GM18858 (cell line): ENCODE data around the gene FASN.

Experiments
- ATAC-seq: cut with Tn5 transposase; IDR thresholded peaks from one replicate; pipeline ENCODE4 v1.9.1; 2021; ENCODE audit not compliant: unreplicated experiment

FASN gene

GRCh38 chr17:82118168-82118814 is 20.3 kb upstream of the FASN start:
- ATAC-seq = no peak

DNA sequence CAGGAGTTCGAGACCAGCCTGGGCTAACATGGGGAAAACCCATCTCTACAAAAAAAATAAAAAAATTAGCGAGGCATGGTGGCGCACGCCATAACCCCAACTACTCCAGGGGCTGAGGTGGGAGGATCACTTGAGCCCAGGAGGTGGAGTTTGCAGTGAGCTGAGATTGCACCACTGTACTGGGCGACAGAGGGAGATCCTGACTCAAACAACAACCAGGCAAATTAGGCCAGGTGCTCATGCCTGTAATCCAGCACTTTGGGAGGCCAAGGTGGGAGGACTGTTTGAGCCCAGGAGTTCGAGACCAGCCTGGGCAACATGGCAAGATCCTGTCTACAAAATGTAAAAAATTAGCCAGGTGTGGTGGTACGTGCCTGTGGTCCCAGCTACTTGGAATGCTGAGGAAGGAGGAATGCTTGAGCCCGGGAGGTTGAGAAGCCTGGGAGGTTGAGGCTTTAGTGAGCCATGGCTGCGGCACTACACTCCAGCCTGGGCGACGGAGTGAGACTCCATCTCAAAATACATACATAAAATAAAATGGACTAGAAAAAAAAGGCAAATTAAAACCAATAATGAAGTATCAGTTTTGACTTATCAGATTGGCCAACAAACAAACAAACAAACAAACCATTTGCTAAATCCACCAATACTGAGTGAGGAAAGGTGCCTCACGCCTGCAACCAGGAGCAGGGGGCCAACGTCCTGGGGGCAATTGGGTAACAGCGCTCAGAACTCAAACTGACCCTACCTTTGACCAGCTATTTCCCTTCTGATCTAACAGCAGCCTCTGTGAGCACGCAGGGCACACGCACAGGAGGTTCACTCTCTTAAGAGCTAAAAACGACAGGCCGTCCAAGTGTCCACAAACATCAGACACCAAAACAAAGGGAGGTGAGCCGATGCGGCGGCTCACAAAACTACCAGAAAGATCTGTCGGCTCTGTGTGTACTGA is 19.4 kb upstream of the FASN start:
- ATAC-seq = no peak

GRCh38 chr17:82116246-82116645 is 18.2 kb upstream of the FASN start:
- ATAC-seq = no peak

DNA sequence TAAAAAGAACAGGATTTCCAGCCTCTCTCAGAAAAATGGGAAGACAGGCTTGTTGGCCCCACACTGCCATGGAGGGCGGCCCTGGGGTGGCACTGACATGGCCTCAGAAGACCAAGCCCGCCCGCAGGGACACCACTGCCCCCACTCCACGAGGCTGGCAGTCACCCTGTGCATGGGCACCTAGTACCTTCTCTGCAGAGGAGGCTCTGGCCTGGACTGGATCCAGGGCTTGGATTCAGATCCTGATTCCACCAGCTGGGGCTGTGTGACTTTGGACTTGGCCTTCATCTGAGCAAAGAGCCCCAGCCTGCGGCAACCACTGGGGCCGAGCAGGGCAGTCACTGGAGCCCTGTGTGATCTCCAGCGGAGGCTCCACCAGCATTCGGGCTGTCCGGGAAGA is 16.8 kb upstream of the FASN start:
- no peak for ATAC-seq

DNA sequence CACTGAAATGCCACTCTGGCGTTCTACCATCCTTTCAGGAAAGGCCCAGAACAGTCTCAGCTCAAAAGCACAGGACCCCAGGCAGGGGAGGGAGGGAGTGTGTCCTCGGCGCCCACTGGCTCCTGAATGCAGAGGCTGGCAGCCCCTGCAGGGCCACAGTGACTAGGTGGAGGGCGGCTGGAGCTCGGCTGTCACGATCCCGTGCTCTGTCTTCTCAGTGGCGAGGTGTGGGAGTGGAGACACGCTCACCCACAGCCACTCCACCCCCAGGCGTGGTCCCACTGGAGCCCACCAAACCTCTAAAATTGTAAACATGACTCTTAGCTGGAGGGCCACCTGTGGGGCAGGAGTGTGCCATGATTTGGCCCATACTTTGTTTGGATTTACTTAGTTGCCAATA is 16.4 kb upstream of the FASN start:
- no peak for ATAC-seq

DNA sequence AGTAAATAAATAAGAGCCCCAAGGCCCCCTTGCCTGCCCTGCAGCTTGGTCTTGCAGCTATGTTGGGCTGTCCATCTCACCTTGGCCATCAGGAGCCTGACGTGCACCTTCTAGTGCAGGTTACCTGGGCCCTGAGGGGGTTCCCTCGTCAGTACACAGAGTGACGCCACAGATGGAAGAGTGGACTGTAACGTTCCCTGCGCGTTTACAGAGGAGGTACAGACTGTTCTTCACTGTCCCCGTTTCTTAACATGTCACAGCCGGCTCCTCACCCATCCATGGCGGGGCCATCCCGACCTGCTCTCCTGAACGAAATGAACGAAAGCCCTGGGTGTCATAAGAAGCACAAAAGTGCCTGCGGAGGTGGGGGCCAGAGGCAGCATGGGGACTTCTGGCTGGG is 15.9 kb upstream of the FASN start:
- no peak for ATAC-seq

DNA sequence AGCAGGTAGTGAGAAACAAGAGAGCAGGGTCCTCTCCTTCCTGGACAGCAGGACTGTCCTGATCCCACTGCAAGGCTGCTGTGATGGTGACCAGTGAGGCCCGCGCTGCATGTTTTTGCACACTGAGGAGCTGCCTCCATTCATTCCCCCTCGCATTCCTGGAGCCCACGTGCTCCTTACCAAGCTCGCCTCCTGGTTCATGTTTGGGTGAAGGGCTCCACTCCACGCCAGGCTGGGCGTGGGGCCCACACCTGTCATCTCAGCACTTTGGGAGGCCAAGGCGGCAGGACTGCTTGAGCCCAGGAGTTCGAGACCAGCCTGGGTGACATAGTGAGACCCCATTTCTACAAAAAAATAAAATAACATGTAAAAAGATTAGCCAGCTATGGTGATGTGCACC is 15.4 kb upstream of the FASN start:
- ATAC-seq = no peak

DNA sequence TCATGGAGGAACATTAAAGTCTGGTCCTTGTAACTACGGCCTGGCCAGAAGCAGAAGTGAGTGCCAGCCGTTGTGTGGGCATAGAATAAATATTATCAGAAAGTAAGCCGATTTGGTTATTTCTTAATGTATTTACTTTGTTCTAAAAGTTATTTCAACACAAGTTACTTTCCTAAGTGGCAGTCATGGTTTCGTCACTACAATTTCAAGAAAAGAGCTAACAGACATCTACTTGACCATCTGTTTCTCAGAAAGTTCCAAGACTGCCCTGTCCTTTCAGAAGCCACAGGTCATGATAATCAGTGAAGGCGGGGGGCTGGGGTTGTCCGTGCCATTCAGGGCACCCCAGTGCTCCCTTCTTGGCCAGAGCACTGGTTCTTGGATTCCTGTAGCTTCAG is 14.9 kb upstream of the FASN start:
- no peak for ATAC-seq

DNA sequence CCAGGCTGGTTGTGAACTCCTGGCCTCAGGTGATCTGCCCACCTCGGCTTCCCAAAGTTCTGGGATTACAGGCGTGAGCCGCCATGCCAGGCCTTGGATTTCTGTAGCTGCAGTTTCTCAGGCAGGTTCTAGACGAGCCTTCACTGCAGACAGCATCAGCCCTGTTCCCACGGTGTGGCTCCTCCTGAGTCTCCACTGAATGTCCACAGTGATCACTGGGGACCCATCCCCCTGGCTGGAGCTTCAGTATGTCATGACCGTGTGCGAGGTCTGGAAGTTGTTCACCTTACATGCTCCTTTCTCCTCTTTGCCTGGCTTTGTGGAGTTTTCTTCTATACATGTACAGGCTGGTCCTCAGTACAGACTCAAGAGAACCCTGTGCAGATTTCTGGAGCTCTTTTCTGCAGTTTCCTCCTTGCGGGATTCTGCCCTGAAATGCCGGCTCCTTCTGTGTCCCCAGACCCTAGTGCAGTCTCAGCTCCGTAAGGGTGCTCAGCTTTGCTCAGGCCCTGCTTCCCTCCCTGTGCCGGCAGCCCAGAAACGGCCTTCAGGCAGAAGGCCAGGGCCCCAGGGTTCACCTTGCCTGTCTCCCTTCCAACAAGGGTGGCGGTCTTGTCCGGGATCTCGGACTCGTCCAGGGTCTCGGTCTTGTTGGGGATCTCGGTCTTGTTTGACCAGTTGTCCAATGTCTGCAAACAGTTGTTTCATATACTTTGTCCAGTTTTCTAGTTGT is 14.3 kb upstream of the FASN start:
- no peak for ATAC-seq

DNA sequence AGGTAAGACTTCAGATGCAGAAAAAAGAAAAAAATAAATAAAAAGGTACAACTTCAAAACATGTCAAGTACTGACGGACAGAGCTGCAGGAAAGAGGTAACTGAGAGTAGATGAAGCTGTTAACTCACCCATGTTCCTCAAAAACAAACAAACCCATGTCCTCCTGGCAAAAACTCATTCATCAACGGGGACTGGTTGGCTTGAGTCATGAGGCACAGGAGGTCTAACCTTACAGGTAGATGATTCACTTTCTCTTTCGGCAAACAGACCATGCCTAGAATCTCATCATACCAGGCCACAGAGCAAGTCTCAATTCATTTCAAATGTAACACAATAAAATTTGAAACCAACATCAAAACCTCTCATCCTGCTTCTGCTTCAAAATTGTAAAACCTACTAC is 12.3 kb upstream of the FASN start:
- no peak for ATAC-seq

- no peak for ATAC-seq
Measured at GRCh38 chr17:82108961-82109475, 11.0 kb upstream of the FASN start.

DNA sequence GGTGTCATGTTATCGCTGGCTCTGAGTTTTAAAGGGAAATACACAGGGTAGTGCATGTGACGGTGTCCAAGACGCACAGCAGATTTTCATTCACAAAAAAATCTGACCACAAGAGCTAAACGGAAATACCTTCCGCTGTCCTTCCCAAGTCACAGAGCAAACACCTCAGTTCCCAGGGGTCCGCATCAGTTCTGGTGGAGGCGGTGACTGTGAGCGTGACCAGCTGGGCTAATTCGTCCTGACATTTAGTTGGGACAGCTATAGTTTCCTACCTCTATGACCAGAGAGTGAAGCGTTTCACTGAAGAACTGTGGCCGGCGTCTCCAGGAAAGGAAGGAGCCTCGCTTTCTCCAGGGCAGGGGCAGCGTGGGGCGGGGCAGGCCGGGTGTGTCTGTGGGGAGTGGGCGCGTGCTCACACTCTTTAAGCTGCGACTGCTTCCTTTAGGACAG is 10.5 kb upstream of the FASN start:
- ATAC-seq = no peak

GRCh38 chr17:82108038-82108437 is 10.0 kb upstream of the FASN start:
- no peak for ATAC-seq

DNA sequence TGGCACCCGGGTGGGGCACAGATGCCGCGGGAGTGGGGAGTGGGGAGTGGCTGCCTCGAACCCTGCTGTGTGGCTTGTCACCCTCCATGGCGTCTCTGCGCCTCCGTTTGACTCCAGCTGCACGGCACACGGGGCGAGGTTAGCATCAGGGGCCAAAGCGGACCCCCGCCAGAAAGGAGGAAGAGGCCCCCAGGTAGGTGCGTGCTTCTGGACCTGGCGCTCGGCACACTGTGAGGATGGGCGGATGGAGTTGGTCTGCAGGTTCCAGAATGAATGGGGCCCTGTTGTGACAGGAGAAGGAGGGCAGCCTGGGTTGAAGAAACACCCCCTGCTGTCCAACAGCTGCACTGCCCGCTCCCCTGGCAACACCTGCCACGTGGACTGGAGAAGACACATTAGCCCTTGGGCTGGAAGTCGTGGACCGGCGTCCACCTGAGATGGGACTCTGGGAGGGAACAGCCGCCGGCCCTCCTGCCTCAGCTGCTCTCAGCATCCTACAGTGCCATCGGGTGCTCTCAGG is 9.4 kb upstream of the FASN start:
- no peak for ATAC-seq

DNA sequence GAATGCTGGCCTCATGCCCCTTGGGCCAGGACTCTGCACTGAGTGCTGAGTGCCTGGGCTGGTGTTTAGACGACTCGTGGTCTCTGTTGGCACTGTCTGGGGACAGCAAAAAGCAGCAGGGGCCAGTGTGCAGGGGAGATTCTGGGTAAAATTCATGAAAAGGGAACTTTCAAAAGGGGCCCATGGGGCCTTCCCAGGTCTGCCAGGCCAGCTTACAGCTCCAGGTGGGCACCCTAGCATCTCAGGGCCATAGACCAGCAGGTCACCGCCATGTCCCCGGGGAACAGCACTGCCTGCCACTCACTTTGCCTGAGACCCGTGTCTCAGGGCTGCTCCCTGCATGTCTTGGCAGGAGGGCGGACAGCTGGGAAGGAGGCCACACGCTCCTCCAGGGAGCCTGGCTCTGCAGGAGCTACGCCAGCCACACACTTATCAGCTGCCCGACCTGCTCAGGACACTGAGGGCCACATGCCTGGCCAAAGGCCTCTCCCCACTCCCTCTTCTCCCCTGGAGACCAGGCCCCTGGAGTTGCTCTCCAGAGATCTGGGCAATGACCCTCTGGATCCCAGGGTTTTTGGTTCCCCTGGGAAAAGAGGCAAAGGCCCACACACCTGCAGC is 8.8 kb upstream of the FASN start:
- no peak for ATAC-seq

- ATAC-seq = peak; percentile 57
Measured at GRCh38 chr17:82105882-82106687, 8.0 kb upstream of the FASN start.

GRCh38 chr17:82105417-82105881 is 7.4 kb upstream of the FASN start:
- no peak for ATAC-seq

DNA sequence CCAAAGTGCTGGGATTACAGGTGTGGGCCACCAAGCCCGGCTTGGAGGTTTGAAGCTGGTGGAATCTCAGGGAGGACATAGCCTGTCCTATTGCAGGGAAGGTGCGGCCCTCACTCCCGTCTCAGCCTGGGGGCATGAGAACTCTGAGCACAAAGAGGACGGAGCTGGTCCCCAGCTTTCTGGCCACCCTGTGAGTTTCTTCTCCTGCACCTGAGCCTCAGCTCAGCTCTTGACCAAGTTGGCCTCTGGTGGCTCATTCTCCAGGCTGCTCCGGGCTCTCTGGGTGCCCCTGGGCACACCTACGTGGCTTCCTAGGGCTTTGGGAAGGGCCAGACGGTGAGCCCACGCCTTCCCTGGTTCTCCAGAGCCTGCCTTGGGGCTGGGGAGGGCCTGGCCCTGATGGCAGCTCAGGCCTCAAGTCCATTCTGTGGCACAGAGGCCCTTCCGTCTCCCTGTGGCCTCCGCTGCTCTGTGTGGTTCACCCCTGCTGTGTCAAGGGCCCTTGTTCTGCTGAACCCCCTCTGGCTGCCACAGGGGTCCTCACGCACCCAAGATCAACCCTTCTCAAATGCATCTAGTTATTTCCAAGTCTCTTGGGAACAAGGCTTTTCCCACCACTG is 6.9 kb upstream of the FASN start:
- ATAC-seq = no peak
